HCT116 (cell line): ENCODE measurements around the gene ZDHHC3. TPM values are rescaled to one million over a fixed set of nuclear protein-coding genes. Genes with fewer than 3 reads are reported as not detected.

ENCODE experiments used
- ATAC-seq: fragments of 200-7000 bp; cut with Tn5 transposase; 2 replicates; pipeline ENCODE4 v1.9.1; 2020; ENCODE audit warnings: mild to moderate bottlenecking, moderate library complexity
- BruUV-seq: library from RNA; stranded (reverse); fragments of 400-500 nt; replicated peaks from 2 replicates; lab custom pipeline; 2021; lab: Mats Ljungman, UMichigan
- CTCF ChIA-PET: fragments of 300-600 bp; sonication (Branson Sonifier 250); formaldehyde crosslinking; loops from one replicate; lab custom pipeline; 2021; ENCODE audit warnings: antibody characterized with exemption; lab: Charles Lee
- POLR2A ChIA-PET: fragments of 300-600, 350-600 bp; sonication (Branson Sonifier 250); formaldehyde crosslinking; loops from one replicate; lab custom pipeline; 2021; ENCODE audit warnings: antibody characterized with exemption; lab: Charles Lee
- RAD21 ChIA-PET, 2 experiments: fragments of 300-600 bp; sonication (Branson Sonifier 250); formaldehyde crosslinking; loops; one replicate each; lab custom pipeline; 2023; ENCODE audit warnings: low total read pairs in 2 of 2; ENCODE audit not compliant: uncharacterized antibody in 2 of 2, unreplicated experiment in 2 of 2, low non-redundant PET in 1 of 2; lab: Charles Lee
- DNase-seq: peaks from one replicate; pipeline ENCODE4 v3.0.0-alpha.2; 2010; ENCODE audit warnings: low read depth, low spot score
- H2AFZ ChIP-seq: fragments of 200-600 bp; shearing (Covaris generic), sonication (generic); 2 replicates; pipeline ENCODE4 v1.6.1; 2017; ENCODE audit warnings: low read depth, mixed run types, mixed read lengths, antibody characterized with exemption, low read length; ENCODE audit not compliant: poor library complexity, severe bottlenecking
- H3K27ac ChIP-seq: 2 replicates; pipeline ENCODE4 v1.5.1; 2012; ENCODE audit warnings: low read depth, low read length
- H3K27me3 ChIP-seq: fragments of 200-600 bp; sonication (generic); 2 replicates; pipeline ENCODE4 v1.6.1; 2016; ENCODE audit warnings: mixed run types, low read length, mixed read lengths; ENCODE audit not compliant: insufficient read depth
- H3K36me3 ChIP-seq, 2 experiments: fragments of 200-500 bp in 1 of 2; fragments of 200-600 bp in 1 of 2; sonication (Bioruptor generic) in 1 of 2; sonication (generic) in 1 of 2; 2 replicates each; pipeline versions ENCODE4 v1.5.1 to v1.6.1; 2014 to 2016; ENCODE audit warnings: low read length in 2 of 2, inconsistent platforms in 1 of 2, mixed read lengths in 1 of 2, mixed run types in 1 of 2; ENCODE audit not compliant: insufficient read depth in 2 of 2, control insufficient read depth in 1 of 2
- H3K4me1 ChIP-seq, 2 experiments: fragments of 200-600 bp in 1 of 2; sonication (generic) in 1 of 2; 2 replicates each; pipeline versions ENCODE4 v1.5.1 to v1.6.1; 2012 to 2017; ENCODE audit warnings: low read length in 2 of 2, inconsistent platforms in 1 of 2, mild to moderate bottlenecking in 1 of 2, mixed read lengths in 1 of 2, mixed run types in 1 of 2, moderate library complexity in 1 of 2; ENCODE audit not compliant: insufficient read depth in 2 of 2, control insufficient read depth in 1 of 2
- H3K4me2 ChIP-seq: fragments of 200-600 bp; sonication (generic); 2 replicates; pipeline ENCODE4 v1.6.1; 2017; ENCODE audit warnings: mixed run types, low read length, mixed read lengths
- H3K4me3 ChIP-seq, 2 experiments: fragments of 200-600 bp in 1 of 2; sonication (generic) in 1 of 2; replicated peaks in 1 of 2; 2 replicates each; pipeline ENCODE4 v1.5.1; 2011 to 2016; ENCODE audit warnings: low read length in 2 of 2, control low read depth in 1 of 2, low read depth in 1 of 2, mild to moderate bottlenecking in 1 of 2, mixed read lengths in 1 of 2, mixed run types in 1 of 2
- H3K79me2 ChIP-seq: fragments of 200-600 bp; sonication (generic); 2 replicates; pipeline ENCODE4 v1.6.1; 2017; ENCODE audit warnings: mild to moderate bottlenecking, mixed run types, low read length, moderate library complexity, mixed read lengths; ENCODE audit not compliant: insufficient read depth
- H3K9ac ChIP-seq: fragments of 200-600 bp; sonication (generic); 2 replicates; pipeline ENCODE4 v1.6.1; 2016; ENCODE audit warnings: low read length, mixed read lengths
- H3K9me2 ChIP-seq: fragments of 200-600 bp; sonication (generic), shearing (Covaris generic); 2 replicates; pipeline ENCODE4 v1.6.1; 2017; ENCODE audit warnings: mixed run types, mild to moderate bottlenecking, moderate library complexity; ENCODE audit not compliant: insufficient read depth
- H3K9me3 ChIP-seq, 2 experiments: fragments of 200-500 bp in 1 of 2; fragments of 200-600 bp in 1 of 2; sonication (Bioruptor generic) in 1 of 2; sonication (generic) in 1 of 2; 2 replicates each; pipeline ENCODE4 v1.6.1; 2014 to 2017; ENCODE audit warnings: low read length in 2 of 2, mixed read lengths in 2 of 2, inconsistent platforms in 1 of 2, low read depth in 1 of 2, mild to moderate bottlenecking in 1 of 2, mixed run types in 1 of 2, moderate library complexity in 1 of 2; ENCODE audit not compliant: control insufficient read depth in 1 of 2, insufficient read depth in 1 of 2
- H4K20me1 ChIP-seq: fragments of 200-600 bp; sonication (generic), shearing (Covaris generic); 2 replicates; pipeline ENCODE4 v1.6.1; 2017; ENCODE audit warnings: mixed run types, mild to moderate bottlenecking, moderate library complexity; ENCODE audit not compliant: insufficient read depth
- ATF3 ChIP-seq: IDR thresholded peaks from 2 replicates; pipeline ENCODE4 v1.6.1; 2012
- CEBPB ChIP-seq: IDR thresholded peaks from 2 replicates; pipeline ENCODE4 v1.6.1; 2012; ENCODE audit warnings: low read depth
- EGR1 ChIP-seq: IDR thresholded peaks from 2 replicates; pipeline ENCODE4 v1.6.1; 2012; ENCODE audit warnings: low read depth
- ELF1 ChIP-seq: IDR thresholded peaks from 2 replicates; pipeline ENCODE4 v1.6.1; 2012; ENCODE audit warnings: low read depth, borderline replicate concordance
- EZH2phosphoT487 ChIP-seq: fragments of 200-600 bp; IDR thresholded peaks from 2 replicates; pipeline ENCODE4 v1.6.1; 2018; ENCODE audit warnings: antibody characterized with exemption, borderline replicate concordance
- FOSL1 ChIP-seq: IDR thresholded peaks from 2 replicates; pipeline ENCODE4 v1.6.1; 2012; ENCODE audit warnings: low read depth
- JUND ChIP-seq: IDR thresholded peaks from 2 replicates; pipeline ENCODE4 v1.6.1; 2012
- POLR2A ChIP-seq: IDR thresholded peaks from 2 replicates; pipeline ENCODE4 v1.7.0; 2011; ENCODE audit warnings: borderline replicate concordance; ENCODE audit not compliant: insufficient read depth, insufficient read length; ENCODE audit errors: extremely low read depth
- POLR2AphosphoS5 ChIP-seq: IDR thresholded peaks from 2 replicates; pipeline ENCODE4 v1.6.1; 2011; ENCODE audit warnings: mild to moderate bottlenecking, low read depth, low read length, moderate library complexity
- REST ChIP-seq: IDR thresholded peaks from 2 replicates; pipeline ENCODE4 v1.6.1; 2012; ENCODE audit warnings: low read depth
- SIN3A ChIP-seq: IDR thresholded peaks from 2 replicates; pipeline ENCODE4 v1.6.1; 2012; ENCODE audit warnings: low read depth
- SRF ChIP-seq: IDR thresholded peaks from 2 replicates; pipeline ENCODE4 v1.6.1; 2012; ENCODE audit warnings: low read depth
- TCF7L2 ChIP-seq: IDR thresholded peaks from 2 replicates; pipeline ENCODE4 v1.7.0; 2011; ENCODE audit warnings: borderline replicate concordance, inconsistent platforms; ENCODE audit not compliant: insufficient read depth, insufficient read length; ENCODE audit errors: extremely low read depth
- ZNF274 ChIP-seq: fragments of 200-500 bp; sonication (Bioruptor generic); IDR thresholded peaks from 2 replicates; pipeline ENCODE4 v1.6.1; 2014; ENCODE audit warnings: mild to moderate bottlenecking, low read depth, low read length, inconsistent platforms
- intact Hi-C: fragments of 100-400 bp; cut with micrococcal nuclease; formaldehyde crosslinking; loops from 2 replicates; pipeline ENCODE4 v1.10.0; 2022
- total RNA-seq: library from RNA; stranded (reverse); gene quantifications from one replicate; pipeline ENCODE4 v1.2.1, GENCODE V29; 2021; ENCODE audit not compliant: unreplicated experiment
- TF ChIP-seq, protein P1 (sequence below): IDR thresholded peaks from 2 replicates; pipeline ENCODE4 v1.6.1; 2011; ENCODE audit warnings: mild to moderate bottlenecking, low read length, moderate library complexity; ENCODE audit not compliant: insufficient replicate concordance; ENCODE audit errors: extremely low read depth

The ZDHHC3 gene
- total RNA-seq, 1 experiment from 2014 or later: 61.1 TPM

DNA sequence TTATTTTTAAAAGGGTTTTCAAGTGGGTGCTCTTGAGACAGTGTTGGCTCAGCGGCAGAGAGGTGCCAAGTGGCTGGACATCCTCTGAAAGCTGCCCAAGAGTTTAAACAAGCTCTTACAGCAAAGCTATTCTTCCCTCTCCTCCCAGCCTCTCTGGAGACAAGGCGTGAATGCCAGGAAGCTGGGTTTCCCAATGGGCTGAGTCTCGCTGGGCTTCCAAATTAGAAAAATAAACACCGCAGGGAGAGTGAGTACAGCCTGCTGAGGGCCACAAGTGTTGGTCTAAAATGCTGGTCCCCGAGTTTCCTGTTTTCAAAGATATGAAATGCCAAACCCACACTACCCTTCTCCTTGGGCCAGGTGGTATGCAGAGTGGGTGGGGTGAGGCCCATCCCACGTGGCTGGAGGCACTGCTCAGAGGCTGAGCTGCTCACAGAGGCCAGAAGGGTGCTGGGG is 36.4 kb downstream of the ZDHHC3 start:
- peaks cover 9% of the 10 kb centered on the region; the same call in 1 of the 2 replicates for H3K79me2 ChIP-seq
- CTCF ChIA-PET: no interaction called here

More for the DNA sequence above, 36.4 kb downstream of the ZDHHC3 start:
- peaks cover 3 to 10% of the 10 kb centered on the region in 2 experiments; a peak in 3 of 4 replicates for H3K36me3 ChIP-seq
- no peak overlapping the region for H3K27ac ChIP-seq
- no peak for ATAC-seq
- no peak overlapping the region for H3K9ac ChIP-seq
- no peak overlapping the region for H3K4me3 ChIP-seq
- H2AFZ ChIP-seq: no peak overlapping the region
- H3K9me3 ChIP-seq: no peaks in the 10 kb centered on the region
- no peak overlapping the region for H3K4me2 ChIP-seq
- H3K4me1 ChIP-seq: peaks cover 0 to 11% of the 10 kb centered on the region in 2 experiments; a peak in 2 of 4 replicates
- BruUV-seq: no TSS peak
- TF ChIP-seq ZNF274 (no peak), POLR2AphosphoS5 (no peak), CEBPB (no peak), EZH2phosphoT487 (no peak), ATF3 (no peak), TCF7L2 (no peak), SIN3A (no peak), POLR2A (no peak), SRF (no peak), EGR1 (no peak), REST (no peak), ELF1 (no peak), JUND (no peak), FOSL1 (no peak)
- TF ChIP-seq, protein P1, sequence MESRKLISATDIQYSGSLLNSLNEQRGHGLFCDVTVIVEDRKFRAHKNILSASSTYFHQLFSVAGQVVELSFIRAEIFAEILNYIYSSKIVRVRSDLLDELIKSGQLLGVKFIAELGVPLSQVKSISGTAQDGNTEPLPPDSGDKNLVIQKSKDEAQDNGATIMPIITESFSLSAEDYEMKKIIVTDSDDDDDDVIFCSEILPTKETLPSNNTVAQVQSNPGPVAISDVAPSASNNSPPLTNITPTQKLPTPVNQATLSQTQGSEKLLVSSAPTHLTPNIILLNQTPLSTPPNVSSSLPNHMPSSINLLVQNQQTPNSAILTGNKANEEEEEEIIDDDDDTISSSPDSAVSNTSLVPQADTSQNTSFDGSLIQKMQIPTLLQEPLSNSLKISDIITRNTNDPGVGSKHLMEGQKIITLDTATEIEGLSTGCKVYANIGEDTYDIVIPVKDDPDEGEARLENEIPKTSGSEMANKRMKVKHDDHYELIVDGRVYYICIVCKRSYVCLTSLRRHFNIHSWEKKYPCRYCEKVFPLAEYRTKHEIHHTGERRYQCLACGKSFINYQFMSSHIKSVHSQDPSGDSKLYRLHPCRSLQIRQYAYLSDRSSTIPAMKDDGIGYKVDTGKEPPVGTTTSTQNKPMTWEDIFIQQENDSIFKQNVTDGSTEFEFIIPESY: no peak
- TF ChIP-seq, all 23 proteins: peak for 0
- Histone ChIP-seq H4K20me1 (no peaks in the 10 kb centered on the region), H3K9me2 (no peaks in the 10 kb centered on the region), H3K27me3 (no peaks in the 10 kb centered on the region)
- intact Hi-C loops: no loop called here
- ChIA-PET POLR2A (no interaction called here), RAD21 (no interaction called here)
- no peak for DNase-seq
